Adipose tissue (tissue), 3 donors: ENCODE data around the gene SPAG5. TPM values are rescaled to one million over a fixed set of nuclear protein-coding genes. Genes with fewer than 3 reads are reported as not detected.

Experiments used
- H3K27ac ChIP-seq: one replicate; pipeline ENCODE4 v1.5.1; 2013; ENCODE audit warnings: low read depth, low read length
- WGBS, 3 donors: extraction: QIAGEN DNeasy Blood & Tissue Kit; methylation state at CpG; one replicate each; pipeline ENCODE4 v1.1.7; 2013; 5-methylcytosine and 5-hydroxymethylcytosine counted together
- polyA plus RNA-seq, 3 donors: library from polyadenylated mRNA; stranded (reverse); fragments of 200-250 nt; gene quantifications; one replicate each; pipeline ENCODE4 v1.2.3, GENCODE V29; 2013
- donor health status: healthy with polysubstance abuse.
- donor health status: Bipolar disorder and iron deficiency.
- donor health status: healthy.

SPAG5 gene
- polyA plus RNA-seq, 3 donors = 1.5 to 3.3 (median 2.9) TPM

- 94 to 95% (median 95%) methylated on average over 14 of the region's 14 CpGs for WGBS, 3 donors
Observed at GRCh38 chr17:28575126-28575795, 23.6 kb downstream of the SPAG5 start.

GRCh38 chr17:28574526-28574925, 24.3 kb downstream of the SPAG5 start:
- 85 to 96% (median 93%) methylated on average over 7 of the region's 7 CpGs for WGBS, 3 donors
- H3K27ac ChIP-seq = no peak overlapping the region

More at GRCh38 chr17:28575126-28575795, 23.6 kb downstream of the SPAG5 start:
- no peak overlapping the region for H3K27ac ChIP-seq

- no peak overlapping the region for H3K27ac ChIP-seq
- 92 to 98% (median 94%) methylated on average over 6 of the region's 6 CpGs for WGBS, 3 donors
Observed at GRCh38 chr17:28573966-28574480, 24.8 kb downstream of the SPAG5 start.

GRCh38 chr17:28573521-28573920, 25.3 kb downstream of the SPAG5 start:
- WGBS, 3 donors = 92 to 98% (median 95%) methylated on average over 9 of the region's 9 CpGs
- H3K27ac ChIP-seq = no peak overlapping the region

- no peak overlapping the region for H3K27ac ChIP-seq
Observed at GRCh38 chr17:28573040-28573380, 25.8 kb downstream of the SPAG5 start.

GRCh38 chr17:28572259-28573039, 26.4 kb downstream of the SPAG5 start:
- no peak overlapping the region for H3K27ac ChIP-seq
- 62 to 79% (median 74%) methylated on average over 5 of the region's 5 CpGs for WGBS, 3 donors

- H3K27ac ChIP-seq = no peak within 1 kb of the TSS
- 1% methylated on average over 39 to 49 of the region's 49 CpGs for WGBS, 3 donors
Observed at GRCh38 chr17:28571361-28572122, 27.3 kb downstream of the SPAG5 start, which contains the start of gene PIGS. Gene PIGS, minus strand, starts transcription at chr17:28571524. Its CDS starts 28 bp downstream, at chr17:28571496.

- H3K27ac ChIP-seq = no peak overlapping the region
- WGBS, 3 donors = 1 to 2% (median 1%) methylated on average over 38 to 39 of the region's 39 CpGs
Observed at GRCh38 chr17:28570716-28571360, 28.0 kb downstream of the SPAG5 start.

- WGBS, 3 donors = 89 to 100% (median 100%) methylated on average over 1 of the region's 1 CpG
- H3K27ac ChIP-seq = no peak overlapping the region
Observed at GRCh38 chr17:28569446-28569845, 29.4 kb downstream of the SPAG5 start.

GRCh38 chr17:28567604-28568003, 31.2 kb downstream of the SPAG5 start:
- WGBS, 3 donors = 70 to 88% (median 76%) methylated on average over 3 of the region's 3 CpGs
- H3K27ac ChIP-seq = no peak overlapping the region

- 78 to 86% (median 82%) methylated on average over 3 of the region's 3 CpGs for WGBS, 3 donors
- no peak overlapping the region for H3K27ac ChIP-seq
Observed at GRCh38 chr17:28563475-28563874, 35.4 kb downstream of the SPAG5 start.

GRCh38 chr17:28555022-28555421, 43.8 kb downstream of the SPAG5 start:
- WGBS, 3 donors = 91 to 97% (median 95%) methylated on average over 3 of the region's 3 CpGs
- no peak overlapping the region for H3K27ac ChIP-seq

GRCh38 chr17:28554565-28554964, 44.3 kb downstream of the SPAG5 start:
- 84 to 89% (median 87%) methylated on average over 6 of the region's 6 CpGs for WGBS, 3 donors
- no peak overlapping the region for H3K27ac ChIP-seq

- 88 to 94% (median 94%) methylated on average over 5 of the region's 5 CpGs for WGBS, 3 donors
Observed at GRCh38 chr17:28553000-28553505, 45.8 kb downstream of the SPAG5 start.

GRCh38 chr17:28552176-28552999, 46.4 kb downstream of the SPAG5 start, which contains the start of gene UNC119:
Gene UNC119, minus strand, starts transcription at chr17:28552624. Its CDS starts 67 bp downstream, at chr17:28552557.
- WGBS, 3 donors = 1 to 2% (median 1%) methylated on average over 50 to 66 of the region's 67 CpGs
- no peak within 1 kb of the TSS for H3K27ac ChIP-seq

More at GRCh38 chr17:28553000-28553505, 45.8 kb downstream of the SPAG5 start:
- H3K27ac ChIP-seq = no peak overlapping the region

- no peak overlapping the region for H3K27ac ChIP-seq
- WGBS, 3 donors = 14 to 22% (median 18%) methylated on average over 10 of the region's 10 CpGs
Observed at GRCh38 chr17:28551421-28552175, 47.2 kb downstream of the SPAG5 start.

- 92 to 100% (median 93%) methylated on average over 1 of the region's 1 CpG for WGBS, 3 donors
Observed at GRCh38 chr17:28550858-28551257, 48.0 kb downstream of the SPAG5 start.

More at GRCh38 chr17:28550858-28551257, 48.0 kb downstream of the SPAG5 start:
- H3K27ac ChIP-seq = no peak overlapping the region
